PC-3 (cell line): ENCODE measurements around the gene EXOC4.

Experiments
- EZH2 ChIP-seq: fragments of 300-600 bp; sonication (generic); IDR thresholded peaks from one replicate; pipeline ENCODE4 v1.6.1; 2017; ENCODE audit warnings: antibody characterized with exemption, mild to moderate bottlenecking, low read length; ENCODE audit not compliant: unreplicated experiment
- EZH2phosphoT487 ChIP-seq: fragments of 300-600 bp; sonication (generic); IDR thresholded peaks from 2 replicates; pipeline ENCODE4 v1.6.1; 2018; ENCODE audit warnings: mild to moderate bottlenecking, antibody characterized with exemption, low read length, borderline replicate concordance
- TF ChIP-seq, protein P1 (sequence below): fragments of 300-600 bp; sonication (generic); conservative IDR thresholded peaks from 2 replicates; pipeline ENCODE4 v1.5.1; 2017; ENCODE audit warnings: antibody characterized with exemption, low read depth, mild to moderate bottlenecking, low read length

DNA sequence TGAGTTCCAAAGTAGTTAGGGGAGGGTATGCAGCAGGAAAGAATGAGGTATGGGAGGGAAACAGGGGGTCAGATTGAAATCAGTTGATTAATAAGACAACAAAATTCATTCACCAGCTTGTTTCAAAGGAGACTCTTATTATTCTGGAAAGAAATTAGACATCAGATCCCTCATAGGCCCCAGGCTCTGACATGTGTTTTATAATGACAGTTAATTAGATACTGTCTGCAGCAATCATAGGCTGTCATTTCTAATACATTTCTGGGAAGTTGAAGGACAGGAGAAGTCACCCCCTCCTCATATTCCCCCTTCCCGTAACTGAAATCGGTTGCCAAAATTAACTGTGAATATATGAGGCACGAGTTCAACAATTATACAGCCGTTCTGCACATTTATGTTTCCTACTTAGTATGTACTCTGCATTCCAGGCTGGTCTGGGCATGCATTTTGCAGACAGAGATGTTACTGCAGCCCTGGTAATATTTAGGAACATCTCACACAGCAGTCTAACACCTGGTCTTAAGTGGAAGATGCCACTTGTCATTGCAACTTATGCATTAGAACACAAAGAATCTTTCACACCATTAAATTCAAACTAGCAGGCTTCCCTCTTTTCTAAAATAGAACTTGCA is 519.0 kb downstream of the EXOC4 start:
- TF ChIP-seq EZH2 (no peak), EZH2phosphoT487 (no peak)
- TF ChIP-seq, protein P1, sequence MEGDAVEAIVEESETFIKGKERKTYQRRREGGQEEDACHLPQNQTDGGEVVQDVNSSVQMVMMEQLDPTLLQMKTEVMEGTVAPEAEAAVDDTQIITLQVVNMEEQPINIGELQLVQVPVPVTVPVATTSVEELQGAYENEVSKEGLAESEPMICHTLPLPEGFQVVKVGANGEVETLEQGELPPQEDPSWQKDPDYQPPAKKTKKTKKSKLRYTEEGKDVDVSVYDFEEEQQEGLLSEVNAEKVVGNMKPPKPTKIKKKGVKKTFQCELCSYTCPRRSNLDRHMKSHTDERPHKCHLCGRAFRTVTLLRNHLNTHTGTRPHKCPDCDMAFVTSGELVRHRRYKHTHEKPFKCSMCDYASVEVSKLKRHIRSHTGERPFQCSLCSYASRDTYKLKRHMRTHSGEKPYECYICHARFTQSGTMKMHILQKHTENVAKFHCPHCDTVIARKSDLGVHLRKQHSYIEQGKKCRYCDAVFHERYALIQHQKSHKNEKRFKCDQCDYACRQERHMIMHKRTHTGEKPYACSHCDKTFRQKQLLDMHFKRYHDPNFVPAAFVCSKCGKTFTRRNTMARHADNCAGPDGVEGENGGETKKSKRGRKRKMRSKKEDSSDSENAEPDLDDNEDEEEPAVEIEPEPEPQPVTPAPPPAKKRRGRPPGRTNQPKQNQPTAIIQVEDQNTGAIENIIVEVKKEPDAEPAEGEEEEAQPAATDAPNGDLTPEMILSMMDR, result no peak
